Ishikawa (cell line): Measurements from ENCODE around the gene KAT14.

Experiments
- CEBPB ChIP-seq: IDR thresholded peaks from 2 replicates; pipeline ENCODE4 v1.6.1; 2012
- EP300 ChIP-seq: IDR thresholded peaks from 2 replicates; pipeline ENCODE4 v1.6.1; 2012; ENCODE audit warnings: borderline replicate concordance
- YY1 ChIP-seq: IDR thresholded peaks from 2 replicates; pipeline ENCODE4 v1.6.1; 2012; ENCODE audit warnings: low read depth

DNA sequence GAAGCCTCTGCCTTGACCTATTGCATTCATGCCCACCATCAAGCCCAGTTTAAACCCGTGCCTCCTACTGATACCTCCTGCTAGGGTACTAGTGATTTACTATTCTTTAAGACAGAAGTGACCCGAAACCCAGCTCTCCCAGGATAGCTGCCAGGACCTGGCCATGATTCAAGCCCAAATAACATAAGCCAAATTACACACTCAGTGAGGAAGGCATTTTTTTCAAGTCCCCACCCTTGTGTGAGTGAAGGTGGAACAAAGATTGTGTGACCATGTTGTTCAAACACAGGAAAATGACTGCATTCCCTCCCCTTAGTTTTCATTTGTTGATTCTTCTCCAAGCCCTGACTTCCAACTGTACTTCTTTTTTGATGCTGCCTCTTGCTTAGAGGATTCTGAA is 3.7 kb upstream of the KAT14 start:
- TF ChIP-seq EP300: 0 out of 2 replicates have a peak, but pooled peaks have one; percentile 34
- TF ChIP-seq CEBPB: no peak
- TF ChIP-seq YY1: no peak
